ENCODE results near the gene TTL. TPM values are rescaled to one million over a fixed set of nuclear protein-coding genes. Genes with fewer than 3 reads are reported as not detected.
"Not testable (repeated sequence)": the region's sequence is repeated elsewhere in the genome, so short reads cannot be mapped to it uniquely, and the experiment has no call there.

TTL gene
- 10 to 100 TPM; 61.1 to 89.6 TPM for total RNA-seq
- 58.2 TPM for polyA plus RNA-seq (2013, experiment 1 of 2)
- 67.1 TPM for polyA plus RNA-seq (2013, experiment 2 of 2)
- long read RNA-seq, experiment 1, full-length matches to known transcripts: 2 of 33 reads
- long read RNA-seq, experiment 1, partial matches to known transcripts: 3 of 33 reads
- long read RNA-seq, experiment 1, other reads (novel, unspliced or antisense): 28 of 33 reads
- long read RNA-seq, experiment 2, full-length matches to known transcripts: 48 of 117 reads
- long read RNA-seq, experiment 2, partial matches to known transcripts: 23 of 117 reads
- long read RNA-seq, experiment 2, other reads (novel, unspliced or antisense): 46 of 117 reads
- long read RNA-seq, experiment 3, full-length matches to known transcripts: 3 of 21 reads
- long read RNA-seq, experiment 3, partial matches to known transcripts: 2 of 21 reads
- long read RNA-seq, experiment 3, other reads (novel, unspliced or antisense): 16 of 21 reads
- long read RNA-seq, experiment 4, partial matches to known transcripts: 0 of 6 reads
- long read RNA-seq, experiment 4, other reads (novel, unspliced or antisense): 6 of 6 reads

- Mint-ChIP-seq H3K36me3 (ENCODE audit: low read depth) (peaks cover 14% of the 10 kb centered on the region), H3K9me3 (no peaks in the 10 kb centered on the region), H3K4me3 (peak within 1 kb of the TSS; percentile 94), H3K27me3 (ENCODE audit: insufficient read depth) (peaks cover 9% of the 10 kb centered on the region), H3K27ac (peak within 1 kb of the TSS; percentile 94), H3K4me1 (peaks cover 13% of the 10 kb centered on the region)
- peaks cover 16% of the 10 kb centered on the region for H3K36me3 ChIP-seq (ENCODE audit: control insufficient read depth, insufficient read depth, low read length)
- no peaks in the 10 kb centered on the region for H3K27me3 ChIP-seq (ENCODE audit: control insufficient read depth, insufficient read depth, low read length, poor library complexity, severe bottlenecking)
- peak within 1 kb of the TSS; percentile 56 for H3K9ac ChIP-seq (ENCODE audit: extremely low read depth, low read length, poor library complexity, severe bottlenecking)
- no peak for TF ChIP-seq CTCF (conservative IDR thresholded peaks at IDR 0.05)
- DNase-seq: peak; percentile 86
- H3K4me3 ChIP-seq (ENCODE audit: low read length): peak within 1 kb of the TSS; percentile 90
- no peaks in the 10 kb centered on the region for H3K4me1 ChIP-seq (ENCODE audit: control insufficient read depth, insufficient read depth, low read length)
- no peaks in the 10 kb centered on the region for H3K9me3 ChIP-seq (ENCODE audit: control insufficient read depth, low read length)
- peak within 1 kb of the TSS; percentile 66 for H3K27ac ChIP-seq (ENCODE audit: low read depth, low read length)
- 0% methylated on average over 21 to 82 of the region's 82 CpGs for WGBS, 2 experiments (ENCODE audit: insufficient coverage in 1 of 2, insufficient read length in 1 of 2)
Measured at GRCh38 chr2:112481528-112482233, at the start of gene TTL. TSS of gene TTL (plus strand) at chr2:112482156. CDS start at chr2:112482345, 189 bp downstream.

GRCh38 chr2:112432390-112432734 is 49.6 kb upstream of the TTL start:
- 19% methylated on average over 22 of the region's 22 CpGs; no CpG with 5 or more reads in 1 of the 2 experiments for WGBS, 2 experiments (ENCODE audit: insufficient coverage in 1 of 2, insufficient read length in 1 of 2)

GRCh38 chr2:112432735-112433479 is 49.0 kb upstream of the TTL start:
- not testable (repeated sequence) for H3K4me1 ChIP-seq (ENCODE audit: control insufficient read depth, insufficient read depth, low read length); H3K9me3 ChIP-seq (ENCODE audit: control insufficient read depth, low read length); H3K27me3 ChIP-seq (ENCODE audit: control insufficient read depth, insufficient read depth, low read length, poor library complexity, severe bottlenecking); H3K27ac Mint-ChIP-seq; H3K27ac ChIP-seq (ENCODE audit: low read depth, low read length); H3K9ac ChIP-seq (ENCODE audit: extremely low read depth, low read length, poor library complexity, severe bottlenecking); H3K4me1 Mint-ChIP-seq; H3K36me3 ChIP-seq (ENCODE audit: control insufficient read depth, insufficient read depth, low read length); H3K27me3 Mint-ChIP-seq (ENCODE audit: insufficient read depth); H3K36me3 Mint-ChIP-seq (ENCODE audit: low read depth); H3K9me3 Mint-ChIP-seq
- peak; percentile 64 for DNase-seq
- H3K4me3 ChIP-seq (ENCODE audit: low read length): peak overlapping the region; percentile 66
- 3 to 6% methylated on average over 10 to 61 of the region's 98 CpGs for WGBS, 2 experiments (ENCODE audit: insufficient coverage in 1 of 2, insufficient read length in 1 of 2)
- peak overlapping the region; percentile 48 for H3K4me3 Mint-ChIP-seq

More at GRCh38 chr2:112432390-112432734, 49.6 kb upstream of the TTL start:
- H3K27ac ChIP-seq (ENCODE audit: low read depth, low read length); H3K4me1 ChIP-seq (ENCODE audit: control insufficient read depth, insufficient read depth, low read length); H3K36me3 Mint-ChIP-seq (ENCODE audit: low read depth); H3K36me3 ChIP-seq (ENCODE audit: control insufficient read depth, insufficient read depth, low read length); H3K9me3 ChIP-seq (ENCODE audit: control insufficient read depth, low read length); H3K4me1 Mint-ChIP-seq; DNase-seq; H3K27me3 ChIP-seq (ENCODE audit: control insufficient read depth, insufficient read depth, low read length, poor library complexity, severe bottlenecking); H3K27ac Mint-ChIP-seq; H3K27me3 Mint-ChIP-seq (ENCODE audit: insufficient read depth); H3K9ac ChIP-seq (ENCODE audit: extremely low read depth, low read length, poor library complexity, severe bottlenecking); H3K9me3 Mint-ChIP-seq: not testable (repeated sequence)
- H3K4me3 Mint-ChIP-seq: peak overlapping the region; percentile 28
- peak overlapping the region; percentile 66 for H3K4me3 ChIP-seq (ENCODE audit: low read length)

All from endodermal cell (in vitro differentiated cells).